ENCODE measurements around the gene CMTM5. TPM values are rescaled to one million over a fixed set of nuclear protein-coding genes. Genes with fewer than 3 reads are reported as not detected.

CMTM5 gene
- not detected for total RNA-seq

GRCh38 chr14:23376482-23377197, at the start of gene CMTM5:
TSS of gene CMTM5 (plus strand) at chr14:23377046. CDS start at chr14:23377252, 206 bp downstream.
- H3K27ac ChIP-seq: no peak within 1 kb of the TSS
- H3K27me3 ChIP-seq: no peaks in the 10 kb centered on the region
- TF ChIP-seq POLR2A (IDR thresholded peaks at IDR 0.05): no peak
- no peak for TF ChIP-seq CTCF (IDR thresholded peaks at IDR 0.05)
- no peak within 1 kb of the TSS for H3K4me3 ChIP-seq
- peak in 1 of 3 donors; percentile 41 for DNase-seq
- no peaks in the 10 kb centered on the region for H3K36me3 ChIP-seq
- H3K9me3 ChIP-seq: no peaks in the 10 kb centered on the region
- H3K4me1 ChIP-seq: peaks cover 0 to 8% (median 0%) of the 10 kb centered on the region in 4 donors

GRCh38 chr14:23327947-23328744, 48.7 kb upstream of the CMTM5 start:
- Histone ChIP-seq H3K4me1 (peaks cover 0 to 5% (median 2%) of the 10 kb centered on the region in 4 donors), H3K36me3 (peaks cover 0 to 23% (median 0%) of the 10 kb centered on the region in 3 donors), H3K4me3 (no peak overlapping the region), H3K9me3 (no peaks in the 10 kb centered on the region), H3K27me3 (no peaks in the 10 kb centered on the region), H3K27ac (no peak overlapping the region)
- peak in 2 of 3 donors; percentile 60 to 90 for DNase-seq
- TF ChIP-seq CTCF (IDR thresholded peaks at IDR 0.05): peak; percentile 82 to 92 (median 88)
- no peak for TF ChIP-seq POLR2A (IDR thresholded peaks at IDR 0.05)

- Histone ChIP-seq H3K4me1 (no peaks in the 10 kb centered on the region), H3K4me3 (no peak overlapping the region), H3K9me3 (no peaks in the 10 kb centered on the region), H3K36me3 (no peaks in the 10 kb centered on the region), H3K27me3 (no peaks in the 10 kb centered on the region), H3K27ac (no peak overlapping the region)
- TF ChIP-seq POLR2A (IDR thresholded peaks at IDR 0.05) (no peak), CTCF (IDR thresholded peaks at IDR 0.05) (no peak)
- DNase-seq: no peak
Measured at GRCh38 chr14:23335623-23336022, 41.2 kb upstream of the CMTM5 start.

DNA sequence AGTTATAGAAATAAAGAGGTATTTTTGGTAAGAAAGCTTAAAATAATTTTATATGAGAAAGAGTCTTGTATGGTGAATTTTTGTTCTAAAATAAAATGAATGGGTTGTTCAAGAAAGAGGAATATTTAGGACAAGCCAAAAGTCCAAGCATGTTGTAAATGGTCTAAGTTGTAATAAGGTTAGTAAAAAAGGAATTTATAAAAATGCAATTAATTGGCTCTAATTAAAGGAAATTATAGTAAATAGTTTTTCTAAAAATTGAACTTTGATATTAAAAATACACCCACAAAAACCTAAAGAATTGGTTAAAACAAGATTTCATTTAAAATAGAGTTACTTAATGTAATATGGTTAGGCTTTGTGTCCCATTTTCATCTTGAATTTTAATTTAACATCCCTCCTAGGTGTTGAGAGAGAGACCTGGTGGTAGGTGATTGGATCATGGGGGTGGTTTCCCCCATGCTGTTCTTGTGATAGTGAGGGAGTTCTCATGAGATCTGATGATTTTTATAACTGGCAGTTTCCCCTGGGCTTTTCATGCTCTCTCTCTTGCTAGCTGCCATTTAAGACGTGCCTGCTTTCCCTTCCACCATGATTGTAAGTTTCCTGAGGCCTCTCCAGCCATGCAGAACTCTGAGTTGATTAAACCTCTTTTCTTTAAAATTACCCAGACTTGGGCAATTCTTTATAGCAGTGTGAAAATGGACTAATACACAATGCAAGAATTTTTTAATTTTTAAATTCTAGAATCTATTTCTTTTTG, 37.2 kb upstream of the CMTM5 start:
- H3K36me3 ChIP-seq: no peaks in the 10 kb centered on the region
- TF ChIP-seq POLR2A (IDR thresholded peaks at IDR 0.05) (no peak), CTCF (IDR thresholded peaks at IDR 0.05) (no peak)
- no peaks in the 10 kb centered on the region for H3K27me3 ChIP-seq
- no peak for DNase-seq
- H3K27ac ChIP-seq: no peak overlapping the region
- no peaks in the 10 kb centered on the region for H3K9me3 ChIP-seq
- no peak overlapping the region for H3K4me3 ChIP-seq
- no peaks in the 10 kb centered on the region for H3K4me1 ChIP-seq

- no peaks in the 10 kb centered on the region for H3K27me3 ChIP-seq
- TF ChIP-seq CTCF (IDR thresholded peaks at IDR 0.05) (no peak), POLR2A (IDR thresholded peaks at IDR 0.05) (no peak)
- no peaks in the 10 kb centered on the region for H3K9me3 ChIP-seq
- H3K36me3 ChIP-seq: no peaks in the 10 kb centered on the region
- peak in 1 of 3 donors; percentile 14 for DNase-seq
- H3K27ac ChIP-seq: no peak overlapping the region
- H3K4me1 ChIP-seq: no peaks in the 10 kb centered on the region
- no peak overlapping the region for H3K4me3 ChIP-seq
Measured at GRCh38 chr14:23344481-23344880, 32.4 kb upstream of the CMTM5 start.
